SW 1271 (cell line): Measurements from ENCODE around the gene TOR1B.
"Not testable (repeated sequence)": the region's sequence is repeated elsewhere in the genome, so short reads cannot be mapped to it uniquely, and the experiment has no call there.

ENCODE experiments used
- DNase-seq, 2 experiments: peaks; one replicate each; lab custom pipeline; 2025; lab: John Stamatoyannopoulos, UW

The TOR1B gene

GRCh38 chr9:129776938-129777768, 25.8 kb upstream of the TOR1B start:
- peak; percentile 96 to 97 for DNase-seq

GRCh38 chr9:129777769-129778130, 25.2 kb upstream of the TOR1B start:
- no peak for DNase-seq

GRCh38 chr9:129778469-129778868, 24.5 kb upstream of the TOR1B start:
- DNase-seq = no peak

GRCh38 chr9:129779560-129780190, 23.3 kb upstream of the TOR1B start:
- DNase-seq = no peak

- DNase-seq = no peak
Measured at GRCh38 chr9:129781131-129781530, 21.9 kb upstream of the TOR1B start.

- no peak for DNase-seq
Measured at GRCh38 chr9:129781981-129782380, 21.0 kb upstream of the TOR1B start.

- peak; percentile 32 to 76 for DNase-seq
Measured at GRCh38 chr9:129783516-129784361, 19.2 kb upstream of the TOR1B start.

- DNase-seq = not testable (repeated sequence)
Measured at GRCh38 chr9:129784970-129785369, 18.0 kb upstream of the TOR1B start.

- no peak for DNase-seq
Measured at GRCh38 chr9:129785866-129786265, 17.1 kb upstream of the TOR1B start.

- no peak for DNase-seq
Measured at GRCh38 chr9:129786481-129786880, 16.5 kb upstream of the TOR1B start.

GRCh38 chr9:129794549-129794948, 8.4 kb upstream of the TOR1B start:
- DNase-seq = no peak

- DNase-seq = not testable (repeated sequence)
Measured at GRCh38 chr9:129796029-129796428, 7.0 kb upstream of the TOR1B start.

GRCh38 chr9:129798973-129799372, 4.0 kb upstream of the TOR1B start:
- no peak for DNase-seq

- no peak for DNase-seq
Measured at GRCh38 chr9:129801504-129801903, 1.5 kb upstream of the TOR1B start.

- DNase-seq = no peak
Measured at GRCh38 chr9:129803676-129804060, 684 bp downstream of the TOR1B start.

GRCh38 chr9:129806061-129806460, 3.1 kb downstream of the TOR1B start:
- DNase-seq = no peak

GRCh38 chr9:129809346-129809745, 6.4 kb downstream of the TOR1B start:
- no peak for DNase-seq

GRCh38 chr9:129810116-129810515, 7.1 kb downstream of the TOR1B start:
- no peak for DNase-seq

- no peak for DNase-seq
Measured at GRCh38 chr9:129810788-129811187, 7.8 kb downstream of the TOR1B start.

GRCh38 chr9:129811967-129812363, 9.0 kb downstream of the TOR1B start:
- DNase-seq = no peak

GRCh38 chr9:129812385-129812784, 9.4 kb downstream of the TOR1B start:
- no peak for DNase-seq

- no peak for DNase-seq
Measured at GRCh38 chr9:129813661-129814060, 10.7 kb downstream of the TOR1B start.
